ENCODE results near the gene CCDC63.

Gene CCDC63

DNA sequence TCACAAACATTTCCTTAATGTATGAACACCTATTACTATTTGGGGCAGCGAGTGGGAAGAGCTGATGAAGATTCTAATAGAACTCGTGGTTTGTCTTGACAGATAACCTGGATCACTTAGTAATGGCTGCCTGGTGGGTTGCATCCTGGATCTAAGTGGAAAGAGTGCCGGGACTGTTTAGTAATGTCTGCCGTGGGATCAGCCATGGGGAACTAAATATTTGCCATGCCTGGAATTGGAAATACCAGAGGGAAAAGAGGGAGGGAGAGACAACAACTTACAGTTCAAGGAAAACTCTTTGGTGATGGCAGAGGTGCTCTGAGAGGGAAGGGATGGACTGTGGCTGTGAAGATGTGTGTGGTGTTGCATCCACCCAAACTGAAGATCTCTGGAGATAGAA, 21.3 kb upstream of the CCDC63 start:
- Histone ChIP-seq H3K36me3 (no peaks in the 10 kb centered on the region), H3K9me3 (ENCODE audit: severe bottlenecking) (no peaks in the 10 kb centered on the region), H3K27ac (no peak overlapping the region), H3K4me3 (ENCODE audit: low read depth, low read length) (no peak overlapping the region), H3K27me3 (ENCODE audit: insufficient read depth, low read depth, severe bottlenecking) (peaks cover 24% of the 10 kb centered on the region)
- DNase-seq, result no peak
- TF ChIP-seq, protein P1, sequence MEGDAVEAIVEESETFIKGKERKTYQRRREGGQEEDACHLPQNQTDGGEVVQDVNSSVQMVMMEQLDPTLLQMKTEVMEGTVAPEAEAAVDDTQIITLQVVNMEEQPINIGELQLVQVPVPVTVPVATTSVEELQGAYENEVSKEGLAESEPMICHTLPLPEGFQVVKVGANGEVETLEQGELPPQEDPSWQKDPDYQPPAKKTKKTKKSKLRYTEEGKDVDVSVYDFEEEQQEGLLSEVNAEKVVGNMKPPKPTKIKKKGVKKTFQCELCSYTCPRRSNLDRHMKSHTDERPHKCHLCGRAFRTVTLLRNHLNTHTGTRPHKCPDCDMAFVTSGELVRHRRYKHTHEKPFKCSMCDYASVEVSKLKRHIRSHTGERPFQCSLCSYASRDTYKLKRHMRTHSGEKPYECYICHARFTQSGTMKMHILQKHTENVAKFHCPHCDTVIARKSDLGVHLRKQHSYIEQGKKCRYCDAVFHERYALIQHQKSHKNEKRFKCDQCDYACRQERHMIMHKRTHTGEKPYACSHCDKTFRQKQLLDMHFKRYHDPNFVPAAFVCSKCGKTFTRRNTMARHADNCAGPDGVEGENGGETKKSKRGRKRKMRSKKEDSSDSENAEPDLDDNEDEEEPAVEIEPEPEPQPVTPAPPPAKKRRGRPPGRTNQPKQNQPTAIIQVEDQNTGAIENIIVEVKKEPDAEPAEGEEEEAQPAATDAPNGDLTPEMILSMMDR (IDR thresholded peaks at IDR 0.05; ENCODE audit: low read depth, low read length), result no peak

DNA sequence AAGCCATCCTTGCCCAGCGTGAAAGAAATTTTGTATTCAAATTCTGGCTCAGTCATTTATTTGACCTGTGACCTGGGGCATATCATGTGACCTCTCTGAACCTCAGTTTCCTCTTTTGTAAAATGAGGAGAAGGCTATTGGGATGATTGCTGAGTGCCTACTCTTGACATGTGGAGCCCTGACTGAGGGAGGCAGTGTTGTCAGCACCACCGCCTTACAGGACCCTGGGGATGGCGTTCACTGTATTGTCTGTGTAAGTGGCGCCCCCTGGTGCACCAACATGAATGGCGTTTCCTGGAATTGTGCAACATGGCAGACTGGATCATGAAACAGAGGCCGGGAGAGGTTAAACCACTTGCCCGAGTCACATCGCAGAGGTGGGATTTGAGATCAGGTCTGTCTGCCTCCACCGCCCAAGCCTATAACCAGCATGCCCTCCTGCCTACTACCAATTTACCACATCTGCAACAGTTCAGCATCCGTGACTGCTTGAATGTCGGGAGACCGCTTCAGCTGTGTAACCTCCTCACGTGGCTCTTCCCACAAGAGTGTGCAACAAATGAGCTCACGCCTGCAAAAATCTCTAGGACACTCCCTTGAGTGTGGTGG, 20.1 kb upstream of the CCDC63 start:
- no peaks in the 10 kb centered on the region for H3K36me3 ChIP-seq
- no peaks in the 10 kb centered on the region for H3K9me3 ChIP-seq (ENCODE audit: severe bottlenecking)
- H3K4me3 ChIP-seq (ENCODE audit: low read depth, low read length), result no peak overlapping the region
- DNase-seq, result peak; percentile 92
- TF ChIP-seq, protein P1 (IDR thresholded peaks at IDR 0.05; ENCODE audit: low read depth, low read length), result peak; percentile 92
- peaks cover 34% of the 10 kb centered on the region for H3K27me3 ChIP-seq (ENCODE audit: insufficient read depth, low read depth, severe bottlenecking)
- no peak overlapping the region for H3K27ac ChIP-seq

DNA sequence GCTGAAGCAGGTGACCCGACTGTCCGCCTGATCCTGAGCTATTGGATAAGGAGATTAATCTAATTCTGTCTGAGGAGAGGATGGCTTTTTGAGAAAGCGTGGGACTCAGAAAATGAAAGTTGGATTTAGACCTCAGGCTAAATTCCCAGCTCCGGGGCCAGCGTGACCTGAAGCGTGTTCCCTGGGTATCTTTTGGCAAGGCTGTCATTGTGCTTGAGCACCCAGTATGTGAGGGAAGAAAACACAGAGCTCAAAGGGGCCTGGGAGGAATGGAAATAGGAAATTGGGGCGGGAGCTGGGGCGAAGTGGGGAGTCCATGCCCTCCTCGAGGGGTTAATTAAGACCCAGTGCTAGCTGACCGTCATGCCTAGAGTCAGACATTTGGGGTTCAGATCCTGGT, 17.5 kb upstream of the CCDC63 start:
- H3K9me3 ChIP-seq (ENCODE audit: severe bottlenecking), result no peaks in the 10 kb centered on the region
- DNase-seq, result no peak
- H3K27ac ChIP-seq, result no peak overlapping the region
- TF ChIP-seq, protein P1 (IDR thresholded peaks at IDR 0.05; ENCODE audit: low read depth, low read length), result no peak
- peaks cover 48% of the 10 kb centered on the region for H3K27me3 ChIP-seq (ENCODE audit: insufficient read depth, low read depth, severe bottlenecking)
- no peak overlapping the region for H3K4me3 ChIP-seq (ENCODE audit: low read depth, low read length)
- no peaks in the 10 kb centered on the region for H3K36me3 ChIP-seq

DNA sequence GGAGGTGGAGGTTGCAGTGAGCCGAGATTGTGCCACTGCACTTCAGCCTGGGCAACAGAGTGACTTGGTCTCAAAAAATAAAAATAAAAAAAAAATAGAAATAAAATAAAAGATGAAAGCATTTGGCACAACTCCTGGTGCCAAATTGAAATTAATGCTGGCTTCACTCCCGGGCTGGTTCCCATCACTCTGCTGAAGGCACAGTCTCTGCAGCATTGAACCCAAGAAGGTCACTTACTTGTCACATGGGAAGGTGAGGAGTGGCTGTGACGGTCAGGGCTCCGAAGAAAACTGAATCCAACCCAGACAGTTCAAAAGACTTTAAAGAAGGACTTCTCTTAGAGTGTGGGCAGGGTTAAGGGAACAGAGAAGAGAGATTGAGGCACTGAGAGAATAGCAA, 10.5 kb upstream of the CCDC63 start:
- TF ChIP-seq, protein P1 (IDR thresholded peaks at IDR 0.05; ENCODE audit: low read depth, low read length), result no peak
- Histone ChIP-seq H3K4me3 (ENCODE audit: low read depth, low read length) (no peak overlapping the region), H3K36me3 (no peaks in the 10 kb centered on the region), H3K27ac (no peak overlapping the region), H3K27me3 (ENCODE audit: insufficient read depth, low read depth, severe bottlenecking) (peaks cover 19% of the 10 kb centered on the region), H3K9me3 (ENCODE audit: severe bottlenecking) (no peaks in the 10 kb centered on the region)
- DNase-seq, result no peak

DNA sequence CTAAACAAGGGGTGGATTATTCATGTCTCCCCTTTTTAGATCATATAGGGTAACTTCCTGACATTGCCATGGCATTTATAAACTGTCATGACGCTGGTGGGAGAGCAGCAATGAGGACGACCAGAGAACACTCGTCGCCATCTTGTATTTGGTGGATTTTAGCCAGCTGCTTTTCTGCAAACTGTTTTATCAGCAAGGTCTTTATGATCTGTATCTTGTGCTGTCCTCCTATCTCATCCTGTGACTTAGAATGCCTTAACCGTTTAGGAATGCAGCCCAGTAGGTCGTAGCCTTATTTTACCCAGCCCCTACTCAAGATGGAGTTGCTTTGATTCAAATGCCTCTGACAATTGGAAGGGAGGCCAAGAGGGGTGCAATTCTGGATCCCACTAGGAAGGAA, 5.8 kb upstream of the CCDC63 start:
- H3K27me3 ChIP-seq (ENCODE audit: insufficient read depth, low read depth, severe bottlenecking), result peaks cover 8% of the 10 kb centered on the region
- no peak overlapping the region for H3K4me3 ChIP-seq (ENCODE audit: low read depth, low read length)
- H3K36me3 ChIP-seq, result no peaks in the 10 kb centered on the region
- TF ChIP-seq, protein P1 (IDR thresholded peaks at IDR 0.05; ENCODE audit: low read depth, low read length), result no peak
- no peaks in the 10 kb centered on the region for H3K9me3 ChIP-seq (ENCODE audit: severe bottlenecking)
- H3K27ac ChIP-seq, result no peak overlapping the region
- DNase-seq, result no peak

DNA sequence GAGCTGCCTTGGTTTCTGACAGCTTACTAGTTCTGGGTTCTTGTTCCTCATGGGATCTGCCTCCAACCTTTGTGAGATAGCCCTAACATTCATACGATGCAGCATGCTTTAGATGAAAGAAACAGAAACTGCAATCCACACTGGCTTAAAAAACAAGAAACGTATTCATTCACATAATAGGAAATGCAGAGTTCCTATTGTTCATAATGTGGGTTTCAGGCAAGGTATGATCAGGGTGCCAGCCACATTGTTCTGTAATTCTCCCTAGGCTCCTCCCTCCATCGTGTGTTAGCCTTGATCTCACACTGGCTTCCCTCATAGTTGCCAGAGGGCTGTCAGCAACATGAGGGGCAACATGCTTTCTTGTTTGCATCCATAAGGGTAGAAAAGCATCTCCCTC, 2.7 kb upstream of the CCDC63 start:
- TF ChIP-seq, protein P1 (IDR thresholded peaks at IDR 0.05; ENCODE audit: low read depth, low read length), result no peak
- Histone ChIP-seq H3K27me3 (ENCODE audit: insufficient read depth, low read depth, severe bottlenecking) (peaks cover 16% of the 10 kb centered on the region), H3K27ac (no peak overlapping the region), H3K9me3 (ENCODE audit: severe bottlenecking) (no peaks in the 10 kb centered on the region), H3K4me3 (ENCODE audit: low read depth, low read length) (no peak overlapping the region), H3K36me3 (no peaks in the 10 kb centered on the region)
- DNase-seq, result no peak
